NB4 (cell line): Measurements from ENCODE around the gene SYTL2.
"Not testable (repeated sequence)": the region's sequence is repeated elsewhere in the genome, so short reads cannot be mapped to it uniquely, and the experiment has no call there.

Experiments used
- DNase-seq: peaks from one replicate; pipeline ENCODE4 v3.0.0; 2010; ENCODE audit warnings: low read depth
- H3K4me3 ChIP-seq: one replicate; pipeline ENCODE4 v1.5.1; 2011; ENCODE audit warnings: mild to moderate bottlenecking, low read depth, low read length, moderate library complexity
- CTCF ChIP-seq: IDR thresholded peaks from one replicate; pipeline ENCODE4 v1.5.1; 2012; ENCODE audit warnings: low read depth, low read length
- MAX ChIP-seq: IDR thresholded peaks from 2 replicates; pipeline ENCODE4 v1.6.1; 2011; ENCODE audit warnings: low read depth, low read length
- MYC ChIP-seq: IDR thresholded peaks from 2 replicates; pipeline ENCODE4 v1.6.1; 2011; ENCODE audit warnings: low read depth, low read length
- POLR2A ChIP-seq: IDR thresholded peaks from 2 replicates; pipeline ENCODE4 v1.6.1; 2011; ENCODE audit warnings: mild to moderate bottlenecking; ENCODE audit not compliant: insufficient read length; ENCODE audit errors: extremely low read depth

Gene SYTL2

DNA sequence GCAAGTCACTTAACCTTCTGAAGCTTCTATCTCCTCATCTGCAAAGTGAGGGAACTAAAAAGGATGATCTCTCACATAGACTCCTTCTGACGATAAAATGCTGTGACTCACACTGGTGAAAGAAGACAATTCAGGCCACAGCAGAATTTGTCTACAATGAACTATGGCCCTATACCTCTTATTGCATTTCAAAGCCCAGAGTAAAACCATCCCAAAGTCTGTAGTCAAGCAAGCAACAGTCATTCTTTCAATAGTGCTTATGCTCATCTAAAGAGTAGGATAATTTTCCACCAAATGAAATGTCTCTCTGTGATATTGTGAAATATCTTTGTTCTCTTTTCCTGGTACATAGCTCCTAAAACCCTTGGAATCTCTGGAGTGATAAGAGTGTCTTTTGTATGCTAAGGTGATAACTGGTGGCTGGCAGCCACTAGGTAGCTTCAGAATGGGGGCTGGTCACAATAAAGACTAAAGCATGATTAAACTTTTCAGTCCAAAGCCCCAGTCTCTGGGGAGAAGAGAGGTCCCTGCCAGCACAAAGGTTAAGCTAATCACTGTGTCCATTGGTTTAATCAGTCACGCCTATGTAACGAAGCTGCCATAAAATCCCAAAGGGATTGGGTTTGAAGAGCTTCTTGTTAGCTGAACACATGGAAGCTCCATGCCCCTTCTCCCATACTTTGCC, 30.8 kb downstream of the SYTL2 start:
- no peak for DNase-seq
- no peak overlapping the region for H3K4me3 ChIP-seq
- TF ChIP-seq POLR2A (no peak), CTCF (no peak), MAX (no peak), MYC (no peak)

DNA sequence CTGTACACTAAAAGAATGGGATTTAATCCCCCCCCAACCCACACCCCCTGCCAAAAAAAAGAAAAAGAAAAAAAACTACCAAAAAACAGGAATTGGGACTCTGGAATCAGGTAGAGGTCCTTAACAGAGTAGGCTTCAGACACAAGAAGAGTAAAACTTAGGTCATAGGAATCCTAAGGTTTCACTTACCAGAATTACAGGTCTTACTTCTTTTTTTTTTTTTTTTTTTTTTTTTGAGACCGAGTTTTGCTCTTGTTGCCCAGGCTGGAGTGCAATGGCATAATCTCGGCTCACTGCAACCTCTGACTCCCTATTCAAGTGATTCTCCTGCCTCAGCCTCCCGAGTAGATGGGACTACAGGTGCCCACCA, 33.4 kb downstream of the SYTL2 start:
- DNase-seq, H3K4me3 ChIP-seq: not testable (repeated sequence)

DNA sequence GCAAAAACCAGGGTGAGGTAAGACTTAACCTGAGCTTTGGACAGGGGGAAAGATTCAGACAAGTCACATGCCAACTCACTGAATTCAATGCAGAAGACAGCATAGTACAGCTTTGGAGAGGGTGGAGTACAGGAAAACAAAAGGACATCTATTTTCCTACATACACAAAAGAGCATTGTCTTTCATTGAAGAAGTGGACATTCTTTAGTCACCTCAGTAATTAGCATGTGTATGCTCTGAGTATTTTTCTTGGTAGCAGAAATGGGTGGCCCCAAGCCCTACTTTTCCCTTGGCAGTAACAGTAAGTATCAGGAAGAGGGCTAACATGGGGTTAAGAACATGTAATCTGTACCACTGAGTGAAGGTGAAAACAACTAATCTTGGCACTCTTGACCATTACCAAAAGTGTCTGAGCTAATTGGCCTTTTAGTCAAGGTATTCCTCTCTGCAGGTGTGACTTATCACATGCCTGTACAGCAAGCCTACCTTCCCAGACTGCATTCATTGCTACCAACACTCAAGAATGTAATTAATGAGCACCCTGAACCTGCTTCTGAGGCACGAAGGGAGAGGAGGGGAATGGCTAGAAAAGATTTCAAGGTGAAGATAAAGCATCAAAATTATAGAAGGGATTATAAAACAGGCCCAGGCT, 33.9 kb downstream of the SYTL2 start:
- no peak overlapping the region for H3K4me3 ChIP-seq
- TF ChIP-seq CTCF, result no peak
- no peak for TF ChIP-seq POLR2A
- no peak for TF ChIP-seq MAX
- no peak for TF ChIP-seq MYC
- no peak for DNase-seq

- TF ChIP-seq MAX, result no peak
- TF ChIP-seq POLR2A, result no peak
- TF ChIP-seq CTCF, result no peak
- TF ChIP-seq MYC, result no peak
- no peak for DNase-seq
- H3K4me3 ChIP-seq, result no peak overlapping the region
Observed at GRCh38 chr11:85774256-85775101, 36.5 kb downstream of the SYTL2 start.

GRCh38 chr11:85772695-85773094, 38.2 kb downstream of the SYTL2 start:
- no peak for DNase-seq
- TF ChIP-seq CTCF (no peak), POLR2A (no peak), MAX (no peak), MYC (no peak)
- no peak overlapping the region for H3K4me3 ChIP-seq

DNA sequence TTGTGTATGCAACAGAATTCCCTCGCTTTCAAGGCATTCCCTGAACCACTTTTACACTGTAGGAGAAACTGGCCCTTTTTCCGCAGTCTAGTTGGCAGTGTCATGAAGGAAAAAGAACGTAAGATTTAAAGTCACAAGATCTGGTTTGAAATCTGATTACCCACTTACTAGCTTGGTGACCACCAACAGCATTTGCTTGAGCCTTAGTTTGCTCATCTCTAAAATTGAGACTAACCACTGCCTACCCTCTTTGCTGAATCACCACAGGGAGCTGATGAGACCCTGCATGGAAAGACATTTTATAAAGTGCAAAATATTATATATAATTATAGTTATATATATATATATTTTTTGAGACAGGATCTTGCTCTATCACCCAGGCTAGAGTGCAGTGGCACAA, 39.4 kb downstream of the SYTL2 start:
- no peak overlapping the region for H3K4me3 ChIP-seq
- TF ChIP-seq POLR2A, result no peak
- TF ChIP-seq CTCF, result no peak
- TF ChIP-seq MAX, result no peak
- no peak for TF ChIP-seq MYC

More for the DNA sequence above, 39.4 kb downstream of the SYTL2 start:
- no peak for DNase-seq
